ENCODE measurements around the gene PHOSPHO1. TPM values are rescaled to one million over a fixed set of nuclear protein-coding genes. Genes with fewer than 3 reads are reported as not detected.

Gene PHOSPHO1
- total RNA-seq, 8 experiments from 2014 or later: 0.13 to 67.9 (median 0.57) TPM; not detected in 1

GRCh38 chr17:49209061-49209571, 21.5 kb downstream of the PHOSPHO1 start:
- 67 to 100% (median 85%) methylated on average over 1 to 10 of the region's 10 CpGs; no CpG with 5 or more reads in 2 of the 10 experiments for WGBS, 10 experiments
- H3K4me3 ChIP-seq: no peak overlapping the region
- H3K27ac ChIP-seq: no peak overlapping the region
- in situ Hi-C loops (cut with MboI; ENCODE audit: low pct_unique_long_range_greater_than_20kb in 2 of 9, low sequenced_read_pairs in 9 of 9, unreplicated experiment in 9 of 9): no loop called here
- H3K4me1 ChIP-seq (replicated peaks in 1 of 2): no peaks in the 10 kb centered on the region
- ATAC-seq (replicated peaks in 6 of 8): no peak

- no peak overlapping the region for H3K27ac ChIP-seq
- in situ Hi-C loops (cut with MboI; ENCODE audit: low pct_unique_long_range_greater_than_20kb in 2 of 9, low sequenced_read_pairs in 9 of 9, unreplicated experiment in 9 of 9): no loop called here
- 86 to 100% (median 90%) methylated on average over 2 of the region's 2 CpGs; no CpG with 5 or more reads in 6 of the 10 experiments for WGBS, 10 experiments
Observed at GRCh38 chr17:49204516-49204915, 26.1 kb downstream of the PHOSPHO1 start.

DNA sequence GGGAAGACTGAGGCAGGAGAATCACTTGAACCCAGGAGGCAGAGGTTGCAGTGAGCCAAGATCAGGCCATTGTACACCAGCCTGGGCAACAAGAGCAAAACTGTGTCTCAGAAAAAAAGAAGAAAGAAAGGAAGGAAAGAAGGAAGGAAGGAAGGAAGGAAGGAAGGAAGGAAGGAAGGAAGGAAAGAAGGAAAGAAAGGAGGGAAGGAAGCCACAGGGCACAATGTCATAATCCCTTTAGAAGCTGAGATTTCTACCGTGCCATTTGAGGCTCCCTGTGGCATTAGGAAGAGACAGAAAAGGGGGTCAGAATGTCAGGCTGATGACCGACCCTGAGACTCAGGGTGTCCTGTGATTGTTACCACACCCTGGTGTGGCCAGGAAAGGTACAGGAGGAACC, 26.8 kb downstream of the PHOSPHO1 start:
- 8 to 100% (median 50%) methylated on average over 1 to 2 of the region's 2 CpGs; no CpG with 5 or more reads in 6 of the 10 experiments for WGBS, 10 experiments

More at GRCh38 chr17:49204516-49204915, 26.1 kb downstream of the PHOSPHO1 start:
- peak in 1 of 8 experiments; percentile 25 for ATAC-seq (replicated peaks in 6 of 8)
- Histone ChIP-seq H3K4me1 (replicated peaks in 1 of 2) (no peaks in the 10 kb centered on the region), H3K4me3 (no peak overlapping the region)

DNA sequence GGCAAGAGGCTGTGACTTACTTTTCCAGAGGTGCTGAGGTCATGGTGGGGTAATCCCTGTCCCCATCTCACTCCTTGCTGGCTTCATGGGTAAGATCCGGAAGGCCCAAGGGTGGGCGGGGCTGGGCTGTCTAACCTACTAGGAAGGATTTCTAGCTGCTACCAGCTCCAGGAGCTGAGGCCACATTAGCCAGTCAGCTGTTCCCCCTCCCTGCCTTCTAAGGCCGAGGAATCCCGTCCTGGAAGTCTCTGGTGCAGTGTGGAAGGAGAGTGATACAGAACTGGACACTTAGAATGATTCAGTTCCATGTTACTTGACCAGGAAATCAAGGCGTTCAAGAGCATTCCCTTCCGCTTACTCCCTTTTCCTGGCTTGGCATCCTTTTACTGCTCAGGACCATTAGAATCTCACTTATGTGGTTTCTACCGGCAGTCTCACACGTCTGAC, 29.1 kb downstream of the PHOSPHO1 start:
- WGBS, 10 experiments: 60 to 100% (median 73%) methylated on average over 1 to 7 of the region's 8 CpGs; no CpG with 5 or more reads in 6 of the 10 experiments

More for the DNA sequence above, 26.8 kb downstream of the PHOSPHO1 start:
- no peak for ATAC-seq (replicated peaks in 6 of 8)
- Histone ChIP-seq H3K27ac (no peak overlapping the region), H3K4me1 (replicated peaks in 1 of 2) (no peaks in the 10 kb centered on the region), H3K4me3 (no peak overlapping the region)
- in situ Hi-C loops (cut with MboI; ENCODE audit: low pct_unique_long_range_greater_than_20kb in 2 of 9, low sequenced_read_pairs in 9 of 9, unreplicated experiment in 9 of 9): no loop called here

DNA sequence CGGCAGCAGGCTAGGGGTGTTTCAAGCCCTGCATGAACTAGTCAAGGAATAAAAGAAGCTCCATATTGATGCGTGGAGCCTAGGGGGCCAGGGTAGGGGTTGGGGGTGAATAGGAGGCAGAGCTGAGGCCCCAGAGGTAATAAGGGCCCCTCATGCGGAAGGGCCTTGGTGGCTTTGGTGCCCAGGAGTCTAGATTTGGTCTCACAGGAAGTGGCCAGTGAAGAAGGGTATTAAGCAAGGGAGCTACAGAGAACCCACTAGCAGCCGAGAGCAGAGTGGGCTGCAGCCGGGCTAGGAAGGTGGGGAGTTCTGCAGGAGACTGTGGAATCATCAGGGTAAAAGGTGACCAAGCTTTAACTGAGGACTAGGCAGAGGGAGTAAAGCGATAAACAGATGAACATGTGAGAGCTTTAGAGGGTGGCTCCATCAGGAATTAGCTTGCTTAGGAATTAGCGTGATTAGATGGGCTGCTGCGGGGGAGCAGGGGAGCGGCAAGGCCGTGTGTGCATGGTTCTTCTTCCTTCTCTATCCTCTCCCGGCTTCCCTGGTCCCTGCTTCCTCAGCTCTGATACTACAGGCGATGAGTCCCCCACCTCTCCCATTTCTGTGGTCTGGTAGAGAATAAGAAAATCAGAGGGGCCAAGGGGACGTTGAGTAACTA, 30.0 kb downstream of the PHOSPHO1 start:
- 74 to 100% (median 80%) methylated on average over 1 to 8 of the region's 13 CpGs; no CpG with 5 or more reads in 1 of the 10 experiments for WGBS, 10 experiments
- in situ Hi-C loops (cut with MboI; ENCODE audit: low pct_unique_long_range_greater_than_20kb in 2 of 9, low sequenced_read_pairs in 9 of 9, unreplicated experiment in 9 of 9): no loop called here
- Histone ChIP-seq H3K4me3 (no peak overlapping the region), H3K4me1 (replicated peaks in 1 of 2) (no peaks in the 10 kb centered on the region), H3K27ac (no peak overlapping the region)
- no peak for ATAC-seq (replicated peaks in 6 of 8)

More for the DNA sequence above, 29.1 kb downstream of the PHOSPHO1 start:
- in situ Hi-C loops (cut with MboI; ENCODE audit: low pct_unique_long_range_greater_than_20kb in 2 of 9, low sequenced_read_pairs in 9 of 9, unreplicated experiment in 9 of 9): no loop called here
- no peak overlapping the region for H3K27ac ChIP-seq
- no peak for ATAC-seq (replicated peaks in 6 of 8)
- no peaks in the 10 kb centered on the region for H3K4me1 ChIP-seq (replicated peaks in 1 of 2)
- no peak overlapping the region for H3K4me3 ChIP-seq

DNA sequence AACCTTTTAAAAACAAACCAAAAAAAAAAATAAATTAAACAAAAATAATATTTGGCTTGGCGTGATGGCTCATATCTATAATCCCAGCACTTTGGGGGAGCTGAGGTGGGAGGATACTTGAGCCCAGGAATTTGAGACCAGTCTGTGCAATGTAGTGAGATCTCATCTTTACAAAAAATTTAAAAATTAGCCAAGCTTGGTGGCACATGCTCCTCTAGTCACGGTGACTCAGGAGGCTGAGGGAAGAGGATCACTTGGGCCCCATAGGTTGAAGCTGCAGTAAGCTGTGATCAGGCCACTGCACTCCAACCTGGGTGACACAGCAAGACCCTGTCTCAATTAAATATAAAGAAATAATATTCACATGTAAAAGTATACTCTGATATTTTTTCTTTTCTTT, 32.4 kb downstream of the PHOSPHO1 start:
- in situ Hi-C loops (cut with MboI; ENCODE audit: low pct_unique_long_range_greater_than_20kb in 2 of 9, low sequenced_read_pairs in 9 of 9, unreplicated experiment in 9 of 9): no loop called here
- no peak overlapping the region for H3K27ac ChIP-seq

DNA sequence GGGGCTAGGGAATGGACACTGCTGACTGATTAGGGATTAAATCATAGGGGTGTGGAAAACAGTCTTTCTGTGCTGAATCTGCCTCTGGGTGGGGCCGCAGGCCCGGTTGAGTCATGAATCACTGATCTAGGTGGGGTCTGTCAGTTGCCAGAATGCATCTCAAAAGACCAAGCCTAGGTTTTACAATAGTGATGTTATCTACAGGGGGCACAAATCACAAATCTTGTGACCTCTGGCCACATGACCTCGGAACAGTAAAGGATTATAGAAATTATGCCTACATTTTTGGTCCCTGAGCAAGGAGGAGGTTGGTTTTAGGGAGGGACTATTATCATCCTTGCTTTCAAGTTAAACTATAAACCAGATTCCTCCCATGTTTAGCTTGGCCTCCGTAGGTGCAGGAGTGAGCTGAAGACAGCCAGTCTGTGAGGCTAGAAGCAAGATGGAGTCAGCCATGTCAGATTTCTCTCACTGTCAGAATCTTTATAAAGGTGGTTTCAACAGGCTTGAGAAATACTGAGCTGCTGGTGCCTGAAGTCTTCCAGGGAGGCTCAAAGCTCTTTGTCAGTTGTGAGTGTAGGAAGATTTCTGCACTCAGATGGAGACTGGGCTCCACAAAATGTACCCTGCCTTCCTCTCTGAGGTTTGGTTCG, 33.1 kb downstream of the PHOSPHO1 start:
- in situ Hi-C loops (cut with MboI; ENCODE audit: low pct_unique_long_range_greater_than_20kb in 2 of 9, low sequenced_read_pairs in 9 of 9, unreplicated experiment in 9 of 9): no loop called here
- Histone ChIP-seq H3K4me3 (no peak overlapping the region), H3K4me1 (replicated peaks in 1 of 2) (no peaks in the 10 kb centered on the region), H3K27ac (no peak overlapping the region)
- 0 to 60% (median 21%) methylated on average over 1 to 4 of the region's 5 CpGs for WGBS, 10 experiments
- peak in 2 of 8 experiments; percentile 0 to 8 for ATAC-seq (replicated peaks in 6 of 8)

More for the DNA sequence above, 32.4 kb downstream of the PHOSPHO1 start:
- Histone ChIP-seq H3K4me3 (no peak overlapping the region), H3K4me1 (replicated peaks in 1 of 2) (no peaks in the 10 kb centered on the region)
- no peak for ATAC-seq (replicated peaks in 6 of 8)
- WGBS, 10 experiments: 20 to 100% (median 68%) methylated on average over 1 to 2 of the region's 2 CpGs; no CpG with 5 or more reads in 3 of the 10 experiments

GRCh38 chr17:49196520-49196919, 34.1 kb downstream of the PHOSPHO1 start:
- 65 to 100% (median 84%) methylated on average over 2 to 3 of the region's 3 CpGs for WGBS, 10 experiments
- H3K4me1 ChIP-seq (replicated peaks in 1 of 2): no peaks in the 10 kb centered on the region
- no peak overlapping the region for H3K4me3 ChIP-seq
- in situ Hi-C loops (cut with MboI; ENCODE audit: low pct_unique_long_range_greater_than_20kb in 2 of 9, low sequenced_read_pairs in 9 of 9, unreplicated experiment in 9 of 9): no loop called here
- no peak for ATAC-seq (replicated peaks in 6 of 8)
- H3K27ac ChIP-seq: no peak overlapping the region

GRCh38 chr17:49195751-49196150, 34.8 kb downstream of the PHOSPHO1 start:
- ATAC-seq (replicated peaks in 6 of 8): no peak
- H3K4me1 ChIP-seq (replicated peaks in 1 of 2): no peaks in the 10 kb centered on the region
- in situ Hi-C loops (cut with MboI; ENCODE audit: low pct_unique_long_range_greater_than_20kb in 2 of 9, low sequenced_read_pairs in 9 of 9, unreplicated experiment in 9 of 9): no loop called here
- H3K27ac ChIP-seq: no peak overlapping the region
- H3K4me3 ChIP-seq: no peak overlapping the region
- WGBS, 10 experiments: 3 to 89% (median 67%) methylated on average over 2 to 4 of the region's 4 CpGs

GRCh38 chr17:49194297-49194607, 36.3 kb downstream of the PHOSPHO1 start:
- 69 to 80% methylated on average over 1 to 2 of the region's 3 CpGs; no CpG with 5 or more reads in 8 of the 10 experiments for WGBS, 10 experiments
- Histone ChIP-seq H3K27ac (no peak overlapping the region), H3K4me3 (peak overlapping the region in 4 of 5 donors; percentile 63 to 73 (median 68)), H3K4me1 (replicated peaks in 1 of 2) (no peaks in the 10 kb centered on the region)
- no peak for ATAC-seq (replicated peaks in 6 of 8)
- in situ Hi-C loops (cut with MboI; ENCODE audit: low pct_unique_long_range_greater_than_20kb in 2 of 9, low sequenced_read_pairs in 9 of 9, unreplicated experiment in 9 of 9): no loop called here

GRCh38 chr17:49193513-49194296, 36.9 kb downstream of the PHOSPHO1 start:
- ATAC-seq (replicated peaks in 6 of 8): peak in 7 of 8 experiments; percentile 2 to 33 (median 19)
- in situ Hi-C loops (cut with MboI; ENCODE audit: low pct_unique_long_range_greater_than_20kb in 2 of 9, low sequenced_read_pairs in 9 of 9, unreplicated experiment in 9 of 9): no loop called here
- Histone ChIP-seq H3K27ac (peak overlapping the region in 1 of 2 donors; percentile 71), H3K4me3 (peak overlapping the region; percentile 63 to 95 (median 70)), H3K4me1 (replicated peaks in 1 of 2) (no peaks in the 10 kb centered on the region)
- WGBS, 10 experiments: 0 to 20% (median 2%) methylated on average over 1 to 13 of the region's 21 CpGs; no CpG with 5 or more reads in 3 of the 10 experiments

DNA sequence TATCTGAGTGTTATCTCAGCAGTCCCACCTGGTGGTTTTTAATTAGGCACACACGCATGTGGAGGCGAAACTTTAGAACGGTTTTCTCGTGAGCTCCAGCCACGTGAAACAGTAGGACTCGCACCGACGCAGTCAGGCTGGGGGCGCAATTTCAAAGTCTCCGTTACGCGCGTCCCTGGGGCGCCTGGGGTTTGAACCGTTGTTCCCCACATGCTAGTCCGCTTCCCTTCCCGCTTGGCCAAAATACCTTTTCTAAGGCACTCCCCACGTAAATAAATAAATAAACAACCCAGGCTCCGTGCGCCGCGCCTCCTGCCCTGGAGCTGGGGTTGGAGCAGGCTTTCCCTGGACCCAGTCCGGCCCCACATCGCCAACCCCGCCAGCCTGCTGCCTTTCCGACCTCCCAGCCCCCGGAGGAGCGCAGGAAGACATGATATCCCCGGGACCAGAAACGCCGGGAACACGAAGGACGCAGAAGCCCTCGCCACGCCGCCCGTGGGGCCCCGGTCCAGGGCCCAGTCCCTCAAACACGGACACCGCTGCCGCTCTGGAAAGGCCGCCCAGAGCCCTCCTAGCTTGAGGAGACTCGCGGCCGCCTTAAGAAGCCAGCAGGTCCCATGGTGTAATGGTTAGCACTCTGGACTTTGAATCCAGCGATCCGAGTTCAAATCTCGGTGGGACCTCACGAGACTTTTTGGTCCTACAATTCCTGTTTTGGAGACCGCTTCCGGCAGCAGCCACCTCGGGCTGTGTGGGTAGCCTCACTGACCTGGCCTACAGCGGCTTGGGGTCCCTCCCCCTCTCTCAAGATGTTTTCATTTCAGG, 38.5 kb downstream of the PHOSPHO1 start:
- Histone ChIP-seq H3K4me1 (replicated peaks in 1 of 2) (no peaks in the 10 kb centered on the region), H3K4me3 (peak overlapping the region; percentile 63 to 95 (median 70)), H3K27ac (peak overlapping the region; percentile 94)
- 0 to 3% (median 0%) methylated on average over 3 to 13 of the region's 53 CpGs; no CpG with 5 or more reads in 3 of the 10 experiments for WGBS, 10 experiments
- in situ Hi-C loops (cut with MboI; ENCODE audit: low pct_unique_long_range_greater_than_20kb in 2 of 9, low sequenced_read_pairs in 9 of 9, unreplicated experiment in 9 of 9): no loop called here
- peak; percentile 48 to 75 (median 71) for ATAC-seq (replicated peaks in 6 of 8)
